HepG2 (cell line): ENCODE data around the gene ENO1. TPM values are rescaled to one million over a fixed set of nuclear protein-coding genes. Genes with fewer than 3 reads are reported as not detected.
A peak's percentile ranks its signal among the peaks of the same experiment; 100 is the strongest.

ENCODE experiments used
- ATAC-seq: fragments of 200-7000 bp; cut with Tn5 transposase; 3 replicates; pipeline ENCODE4 v1.9.1; 2020; ENCODE audit warnings: mild to moderate bottlenecking, moderate library complexity
- BruUV-seq: library from RNA; stranded (reverse); fragments of 400-500 nt; replicated peaks from 2 replicates; lab custom pipeline; 2021; lab: Mats Ljungman, UMichigan
- CTCF ChIA-PET: fragments of 300-600 bp; formaldehyde crosslinking; extraction: SDS; loops from one replicate; lab custom pipeline; 2021; ENCODE audit warnings: low total read pairs, inconsistent platforms, low intra/inter-chr PET ratio; lab: Yijun Ruan, JAX
- POLR2A ChIA-PET: fragments of 350-600 bp; sonication (Branson Sonifier 250); formaldehyde crosslinking; loops from one replicate; lab custom pipeline; 2020; ENCODE audit warnings: antibody characterized with exemption, inconsistent platforms; lab: Yijun Ruan, JAX
- DNase-seq: peaks from one replicate; pipeline ENCODE4 v3.0.0-alpha.2; 2015; ENCODE audit warnings: low spot score
- FAIRE-seq: peaks from 3 replicates; lab custom pipeline; 2011; peaks lifted over from hg19 to GRCh38; lab: Jason Lieb, UNC
- H2AFZ ChIP-seq: one replicate; pipeline ENCODE4 v1.6.1; 2011; ENCODE audit warnings: low read length, inconsistent platforms
- H3K27ac ChIP-seq: fragments of 300-600 bp; 3 replicates; pipeline ENCODE4 v1.8.0; 2011; ENCODE audit warnings: mixed run types, mild to moderate bottlenecking, mixed read lengths, low read length, inconsistent platforms; ENCODE audit not compliant: insufficient read depth; ENCODE audit errors: extremely low read length
- H3K27me3 ChIP-seq, 2 experiments: fragments of 200-600 bp in 1 of 2; 2 replicates in 1 of 2; 3 replicates in 1 of 2; pipeline versions ENCODE4 v1.6.0 to v1.8.0; 2011; ENCODE audit warnings: low read length in 2 of 2, mild to moderate bottlenecking in 2 of 2, moderate library complexity in 2 of 2, inconsistent platforms in 1 of 2; ENCODE audit not compliant: insufficient read depth in 2 of 2, control insufficient read depth in 1 of 2
- H3K36me3 ChIP-seq, 2 experiments: fragments of 200-600 bp in 1 of 2; replicated peaks in 1 of 2; 2 replicates in 1 of 2; 3 replicates in 1 of 2; pipeline versions ENCODE4 v1.5.1 to v1.8.0; 2011; ENCODE audit warnings: low read length in 2 of 2, inconsistent platforms in 1 of 2; ENCODE audit not compliant: insufficient read depth in 2 of 2, control insufficient read depth in 1 of 2
- H3K4me1 ChIP-seq: 2 replicates; pipeline ENCODE4 v1.5.1; 2012; ENCODE audit warnings: low read length, inconsistent platforms; ENCODE audit not compliant: insufficient read depth
- H3K4me2 ChIP-seq: 2 replicates; pipeline ENCODE4 v1.6.0; 2011; ENCODE audit warnings: low read depth, low read length, inconsistent platforms
- H3K4me3 ChIP-seq, 3 experiments: fragments of 200-600 bp in 1 of 3; sonication (generic), shearing (Covaris generic) in 1 of 3; replicated peaks in 1 of 3; 2 replicates each; pipeline ENCODE4 v1.5.1; 2011 to 2016; ENCODE audit warnings: low read length in 3 of 3, inconsistent platforms in 2 of 3, low read depth in 2 of 3, mild to moderate bottlenecking in 2 of 3, control low read depth in 1 of 3, mixed read lengths in 1 of 3; ENCODE audit not compliant: insufficient read depth in 1 of 3
- H3K79me2 ChIP-seq: one replicate; pipeline ENCODE4 v1.6.1; 2011; ENCODE audit warnings: low read length, inconsistent platforms; ENCODE audit not compliant: insufficient read depth
- H3K9ac ChIP-seq: 2 replicates; pipeline ENCODE4 v1.6.0; 2011; ENCODE audit warnings: mild to moderate bottlenecking, low read depth, low read length, inconsistent platforms; ENCODE audit not compliant: insufficient read depth
- H3K9me3 ChIP-seq: 2 replicates; pipeline ENCODE4 v1.5.1; 2012; ENCODE audit warnings: mild to moderate bottlenecking, low read length
- H4K20me1 ChIP-seq: 2 replicates; pipeline ENCODE4 v1.6.0; 2011; ENCODE audit warnings: inconsistent platforms, mild to moderate bottlenecking, low read length, moderate library complexity; ENCODE audit not compliant: insufficient read depth
- ATF4 ChIP-seq, 2 experiments: fragments of 450-650 bp in 1 of 2; sonication (generic) in 1 of 2; formaldehyde crosslinking; IDR thresholded peaks; 2 replicates each; pipeline versions ENCODE4 v1.5.0 to v1.8.0; 2020 to 2022; ENCODE audit warnings: mild to moderate bottlenecking in 1 of 2, missing genetic modification reagents in 1 of 2
- DPF2 ChIP-seq: sonication (generic); formaldehyde crosslinking; IDR thresholded peaks from 2 replicates; pipeline ENCODE4 v1.4.0; 2020; ENCODE audit warnings: mild to moderate bottlenecking, low read depth, missing genetic modification reagents, borderline replicate concordance
- ERF ChIP-seq: IDR thresholded peaks from 2 replicates; pipeline ENCODE4 v1.6.1; 2018; ENCODE audit warnings: missing biosample characterization, missing genetic modification reagents
- ETV6 ChIP-seq: sonication (generic); formaldehyde crosslinking; conservative IDR thresholded peaks from 2 replicates; pipeline ENCODE4 v1.4.0; 2020; ENCODE audit warnings: missing genetic modification reagents
- PTBP1 ChIP-seq: fragments of 200-400 bp; formaldehyde crosslinking; IDR thresholded peaks from 2 replicates; pipeline ENCODE4 v1.6.1; 2018; ENCODE audit warnings: low read length, low read depth; ENCODE audit not compliant: poor library complexity, severe bottlenecking
- RELA ChIP-seq: sonication (generic); formaldehyde crosslinking; IDR thresholded peaks from 2 replicates; pipeline ENCODE4 v1.4.0; 2020; ENCODE audit warnings: missing genetic modification reagents
- TEAD3 ChIP-seq: optimal IDR thresholded peaks from 2 replicates; pipeline ENCODE3; 2016; ENCODE audit warnings: borderline replicate concordance
- U2AF1 ChIP-seq: fragments of 200-400 bp; formaldehyde crosslinking; optimal IDR thresholded peaks from 2 replicates; pipeline ENCODE3; 2017; ENCODE audit warnings: mild to moderate bottlenecking, low read depth, low read length
- U2AF2 ChIP-seq: fragments of 200-400 bp; formaldehyde crosslinking; IDR thresholded peaks from 2 replicates; pipeline ENCODE4 v1.6.1; 2017; ENCODE audit warnings: low read depth, mild to moderate bottlenecking, low read length
- WIZ ChIP-seq: sonication (generic); formaldehyde crosslinking; IDR thresholded peaks from 2 replicates; pipeline ENCODE4 v1.5.1; 2020; ENCODE audit warnings: mild to moderate bottlenecking, missing genetic modification reagents
- ZBTB34 ChIP-seq: sonication (generic); formaldehyde crosslinking; IDR thresholded peaks from 2 replicates; pipeline ENCODE4 v1.8.0; 2022; ENCODE audit warnings: mild to moderate bottlenecking, missing genetic modification reagents
- ZFAT ChIP-seq: sonication (generic); formaldehyde crosslinking; conservative IDR thresholded peaks from 2 replicates; pipeline ENCODE4 v1.8.1; 2023; ENCODE audit warnings: missing genetic modification reagents, inconsistent platforms
- ZNF343 ChIP-seq: sonication (generic); formaldehyde crosslinking; IDR thresholded peaks from 2 replicates; pipeline ENCODE4 v1.4.0; 2020; ENCODE audit warnings: mild to moderate bottlenecking, missing genetic modification reagents
- ZNF746 ChIP-seq: sonication (generic); formaldehyde crosslinking; IDR thresholded peaks from 2 replicates; pipeline ENCODE4 v1.8.0; 2022; ENCODE audit warnings: mild to moderate bottlenecking, missing genetic modification reagents
- ZNF879 ChIP-seq: sonication (generic); formaldehyde crosslinking; IDR thresholded peaks from 2 replicates; pipeline ENCODE4 v1.8.1; 2023; ENCODE audit warnings: missing genetic modification reagents
- ZSCAN31 ChIP-seq: sonication (generic); formaldehyde crosslinking; IDR thresholded peaks from 2 replicates; pipeline ENCODE4 v1.5.0; 2020; ENCODE audit warnings: low read depth, mild to moderate bottlenecking, missing genetic modification reagents
- WGBS: methylation state at CpG from one replicate; pipeline ENCODE4 v1.1.6; 2017; ENCODE audit warnings: low lambda C conversion rate; 5-methylcytosine and 5-hydroxymethylcytosine counted together
- in situ Hi-C: cut with HindIII; loops from 2 replicates; pipeline ENCODE4 v1.10.0; 2017; ENCODE audit warnings: low pct_unique_long_range_greater_than_20kb; ENCODE audit not compliant: extremely low pct_ligation_motif_present
- intact Hi-C: fragments of 100-400 bp; cut with micrococcal nuclease; formaldehyde crosslinking; loops from one replicate; pipeline ENCODE4 v1.10.0; 2022; ENCODE audit not compliant: unreplicated experiment
- polyA plus RNA-seq, 8 experiments: library from polyadenylated mRNA; depleted of rRNA in 3 of 8; stranded (reverse) in 7 of 8; unstranded in 1 of 8; fragments of >200 nt; fragmentation: Illumina TruSeq in 4 of 8; extraction: Trizol in 4 of 8; gene quantifications; 2 replicates each; pipeline versions ENCODE4 v1.2.1 to v1.2.3, GENCODE V29; 2011 to 2016; ENCODE audit warnings: low read depth in 4 of 8, missing spikeins in 1 of 8, mixed read lengths in 1 of 8; ENCODE audit not compliant: insufficient read depth in 1 of 8
- total RNA-seq, 5 experiments: library from RNA; depleted of rRNA; stranded (reverse); fragments of >200 nt; fragmentation: Illumina TruSeq; extraction: Trizol; gene quantifications; 2 replicates each; pipeline ENCODE4 v1.2.3, GENCODE V29; 2016; ENCODE audit warnings: low read depth in 1 of 5

Gene ENO1
- total and polyA plus RNA-seq, 2 of the 13 experiments (the other 11 are each of a cell fraction or from before 2014, with no cell fraction given), result 1,559 to 3,103 TPM

- TF ChIP-seq TEAD3 (CRISPR knock-in tag) (peak; percentile 90), ZNF343 (CRISPR knock-in tag) (no peak), ZNF746 (CRISPR knock-in tag) (no peak)
These were observed 20.3 kb downstream of the ENO1 start (continued) for GRCh38 chr1:8858112-8858668.

- DNase-seq, result peak; percentile 83
- H3K4me2 ChIP-seq, result 0 out of 2 replicates have a peak overlapping the region, but pooled peaks have one; percentile 6
- in situ Hi-C loops (no loop called here), intact Hi-C loops (loop anchor here (5.0 kb wide), 1 partner anchor 40 kb away; the partner anchor contains the start of gene RERE)
- H2AFZ ChIP-seq, result no peak overlapping the region
- CTCF ChIA-PET, result no interaction called here
- H3K9me3 ChIP-seq, result no peaks in the 10 kb centered on the region
- peak; percentile 83 for FAIRE-seq
- peak overlapping the region; percentile 75 for H3K27ac ChIP-seq
- no peak overlapping the region for H3K9ac ChIP-seq
- peak; percentile 42 for ATAC-seq
- BruUV-seq, result no TSS peak
- 73% methylated on average over 11 of the region's 14 CpGs for WGBS
- POLR2A ChIA-PET, result interaction anchor here (1.1 to 13.6 kb wide), 4 partner anchors 8 to 22 kb away, joined by 3 to 116 read pairs (median 10); partner anchors contain the start of gene ENO1
- H3K36me3 ChIP-seq, result peaks cover 11 to 18% of the 10 kb centered on the region in 2 experiments
- H3K79me2 ChIP-seq, result no peaks in the 10 kb centered on the region
- H4K20me1 ChIP-seq, result peaks cover 36% of the 10 kb centered on the region
- H3K27me3 ChIP-seq, result no peaks in the 10 kb centered on the region
- H3K4me3 ChIP-seq, result no peak overlapping the region
- H3K4me1 ChIP-seq, result peaks cover 88% of the 10 kb centered on the region
- no peak for TF ChIP-seq U2AF1
- TF ChIP-seq U2AF2, result no peak
- TF ChIP-seq ZNF879 (CRISPR knock-in tag), result no peak
- no peak; the same call in 1 of the 2 replicates for TF ChIP-seq ZBTB34 (CRISPR knock-in tag)
- no peak for TF ChIP-seq ETV6 (CRISPR knock-in tag)
- TF ChIP-seq PTBP1, result no peak
- peak; percentile 20; the same call in 1 of the 2 replicates for TF ChIP-seq DPF2
- peak in 1 of 2 experiments; percentile 83; a peak in 2 of 4 replicates for TF ChIP-seq ATF4 (CRISPR knock-in tag; IDR thresholded peaks at IDR 0.05)
- no peak for TF ChIP-seq ZSCAN31 (CRISPR knock-in tag)
- peak; percentile 31; the same call in 1 of the 2 replicates for TF ChIP-seq ERF (CRISPR knock-in tag)
- TF ChIP-seq ZFAT (CRISPR knock-in tag), result no peak
- TF ChIP-seq RELA (CRISPR knock-in tag), result no peak
- TF ChIP-seq WIZ (CRISPR knock-in tag), result no peak
These were observed 21.6 kb downstream of the ENO1 start for GRCh38 chr1:8856689-8857412.
